Ovary (tissue), 3 donors: ENCODE results near the gene RERE.
"Not testable (repeated sequence)": the region's sequence is repeated elsewhere in the genome, so short reads cannot be mapped to it uniquely, and the experiment has no call there.

Experiments
- EP300 ChIP-seq: sonication (generic); formaldehyde crosslinking; IDR thresholded peaks from one replicate; pipeline ENCODE4 v1.6.1; 2017; ENCODE audit warnings: antibody characterized with exemption
- POLR2A ChIP-seq: fragments of 450-650 bp; IDR thresholded peaks from one replicate; pipeline ENCODE4 v1.6.1; 2017; ENCODE audit warnings: antibody characterized with exemption, mild to moderate bottlenecking, moderate library complexity
- TF ChIP-seq, protein P1 (sequence below), 3 donors: fragments of 450-650 bp in 2 of 3; fragments of 200-600 bp in 1 of 3; IDR thresholded peaks; one replicate each; pipeline versions ENCODE4 v1.5.1 to v1.8.0; 2016 to 2022; ENCODE audit warnings: antibody characterized with exemption in 3 of 3, mild to moderate bottlenecking in 1 of 3
- donor health status: DM: no; HTN: no; CAD: no.

DNA sequence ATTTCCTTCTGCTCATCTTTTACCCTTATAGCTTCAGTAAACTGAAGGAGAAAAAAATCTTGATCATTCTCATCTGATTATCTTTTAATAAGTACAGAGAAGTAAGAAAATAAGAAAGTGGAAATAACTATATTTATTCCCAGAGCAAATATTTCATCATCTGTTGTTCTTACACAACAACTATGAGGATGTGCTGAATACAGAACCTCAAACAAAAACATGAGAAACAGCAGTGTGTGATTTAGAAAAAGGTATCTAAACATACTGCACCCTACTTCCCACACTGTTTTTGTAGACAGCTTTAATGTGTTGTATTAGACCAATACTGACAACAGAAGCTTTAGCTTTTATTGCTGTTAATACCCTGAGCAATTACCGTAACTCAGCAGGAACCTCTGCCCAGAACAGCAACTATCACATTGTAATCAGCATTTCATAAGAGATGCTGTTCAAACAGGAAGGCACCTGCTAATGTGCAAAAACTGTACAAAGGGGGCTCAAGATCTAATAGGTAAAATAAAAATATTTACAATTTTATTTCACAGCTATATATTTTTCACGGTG is 195.6 kb downstream of the RERE start:
- TF ChIP-seq, protein P1, sequence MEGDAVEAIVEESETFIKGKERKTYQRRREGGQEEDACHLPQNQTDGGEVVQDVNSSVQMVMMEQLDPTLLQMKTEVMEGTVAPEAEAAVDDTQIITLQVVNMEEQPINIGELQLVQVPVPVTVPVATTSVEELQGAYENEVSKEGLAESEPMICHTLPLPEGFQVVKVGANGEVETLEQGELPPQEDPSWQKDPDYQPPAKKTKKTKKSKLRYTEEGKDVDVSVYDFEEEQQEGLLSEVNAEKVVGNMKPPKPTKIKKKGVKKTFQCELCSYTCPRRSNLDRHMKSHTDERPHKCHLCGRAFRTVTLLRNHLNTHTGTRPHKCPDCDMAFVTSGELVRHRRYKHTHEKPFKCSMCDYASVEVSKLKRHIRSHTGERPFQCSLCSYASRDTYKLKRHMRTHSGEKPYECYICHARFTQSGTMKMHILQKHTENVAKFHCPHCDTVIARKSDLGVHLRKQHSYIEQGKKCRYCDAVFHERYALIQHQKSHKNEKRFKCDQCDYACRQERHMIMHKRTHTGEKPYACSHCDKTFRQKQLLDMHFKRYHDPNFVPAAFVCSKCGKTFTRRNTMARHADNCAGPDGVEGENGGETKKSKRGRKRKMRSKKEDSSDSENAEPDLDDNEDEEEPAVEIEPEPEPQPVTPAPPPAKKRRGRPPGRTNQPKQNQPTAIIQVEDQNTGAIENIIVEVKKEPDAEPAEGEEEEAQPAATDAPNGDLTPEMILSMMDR (IDR thresholded peaks at IDR 0.05) = not testable (repeated sequence)
- not testable (repeated sequence) for TF ChIP-seq EP300, POLR2A
